HUES64 (cell line): ENCODE measurements around the gene TBC1D1.

ENCODE experiments used
- H3K27ac ChIP-seq: 2 replicates; pipeline ENCODE4 v1.7.0; 2013; ENCODE audit warnings: low read depth, low read length, inconsistent platforms
- H3K27me3 ChIP-seq: 2 replicates; pipeline ENCODE4 v1.6.1; 2013; ENCODE audit warnings: mild to moderate bottlenecking, low read length; ENCODE audit not compliant: insufficient read depth
- H3K36me3 ChIP-seq: 2 replicates; pipeline ENCODE4 v1.6.1; 2013; ENCODE audit warnings: mild to moderate bottlenecking, low read length; ENCODE audit not compliant: insufficient read depth
- H3K4me1 ChIP-seq: 2 replicates; pipeline ENCODE4 v1.6.1; 2013; ENCODE audit warnings: mild to moderate bottlenecking, low read length, moderate library complexity; ENCODE audit not compliant: insufficient read depth
- H3K4me3 ChIP-seq: 2 replicates; pipeline ENCODE4 v1.5.1; 2013; ENCODE audit warnings: mild to moderate bottlenecking, low read length, moderate library complexity
- H3K9ac ChIP-seq: 2 replicates; pipeline ENCODE4 v1.6.1; 2013; ENCODE audit warnings: mild to moderate bottlenecking, low read depth, low read length
- H3K9me3 ChIP-seq: 2 replicates; pipeline ENCODE4 v1.6.1; 2013; ENCODE audit warnings: low read depth, low read length; ENCODE audit not compliant: insufficient read depth
- WGBS: fragments of 150-250, 120-280 bp; methylation state at CpG from one replicate; pipeline ENCODE4 v1.1.7; 2013; ENCODE audit warnings: missing lambda C conversion rate; 5-methylcytosine and 5-hydroxymethylcytosine counted together

Gene TBC1D1

GRCh38 chr4:37998226-37998625 is 107.3 kb downstream of the TBC1D1 start:
- peaks cover 40% of the 10 kb centered on the region for H3K4me1 ChIP-seq
- no peak overlapping the region for H3K27ac ChIP-seq
- H3K9me3 ChIP-seq, result no peaks in the 10 kb centered on the region
- H3K9ac ChIP-seq, result no peak overlapping the region
- WGBS, result 70% methylated on average over 9 of the region's 9 CpGs
- no peak overlapping the region for H3K4me3 ChIP-seq
- no peaks in the 10 kb centered on the region for H3K27me3 ChIP-seq
- H3K36me3 ChIP-seq, result no peaks in the 10 kb centered on the region

- Histone ChIP-seq H3K27ac (no peak overlapping the region), H3K4me1 (peaks cover 43% of the 10 kb centered on the region), H3K27me3 (no peaks in the 10 kb centered on the region), H3K36me3 (no peaks in the 10 kb centered on the region), H3K9ac (no peak overlapping the region), H3K4me3 (no peak overlapping the region), H3K9me3 (no peaks in the 10 kb centered on the region)
- WGBS, result 94% methylated on average over 10 of the region's 12 CpGs
Observed at GRCh38 chr4:37999000-37999716, 108.3 kb downstream of the TBC1D1 start.

- H3K36me3 ChIP-seq, result no peaks in the 10 kb centered on the region
- peaks cover 43% of the 10 kb centered on the region for H3K4me1 ChIP-seq
- H3K27me3 ChIP-seq, result no peaks in the 10 kb centered on the region
- WGBS, result 95% methylated on average over 2 of the region's 3 CpGs
- H3K27ac ChIP-seq, result no peak overlapping the region
- H3K9me3 ChIP-seq, result no peaks in the 10 kb centered on the region
- H3K4me3 ChIP-seq, result no peak overlapping the region
- H3K9ac ChIP-seq, result no peak overlapping the region
Observed at GRCh38 chr4:37999965-38000364, 109.1 kb downstream of the TBC1D1 start.

- peaks cover 43% of the 10 kb centered on the region for H3K4me1 ChIP-seq
- no peaks in the 10 kb centered on the region for H3K9me3 ChIP-seq
- no peak overlapping the region for H3K4me3 ChIP-seq
- H3K27ac ChIP-seq, result peak overlapping the region; percentile 65
- 39% methylated on average over 3 of the region's 3 CpGs for WGBS
- H3K36me3 ChIP-seq, result no peaks in the 10 kb centered on the region
- H3K9ac ChIP-seq, result no peak overlapping the region
- no peaks in the 10 kb centered on the region for H3K27me3 ChIP-seq
Observed at GRCh38 chr4:38001927-38002326, 111.0 kb downstream of the TBC1D1 start.

GRCh38 chr4:38002451-38003071 is 111.7 kb downstream of the TBC1D1 start:
- 0 out of 2 replicates have a peak overlapping the region, but pooled peaks have one; percentile 6 for H3K9ac ChIP-seq

GRCh38 chr4:38003102-38003501 is 112.2 kb downstream of the TBC1D1 start:
- 92% methylated on average over 2 of the region's 3 CpGs for WGBS
- peak overlapping the region; percentile 61 for H3K27ac ChIP-seq

More at GRCh38 chr4:38002451-38003071, 111.7 kb downstream of the TBC1D1 start:
- no peaks in the 10 kb centered on the region for H3K36me3 ChIP-seq
- H3K4me1 ChIP-seq, result peaks cover 43% of the 10 kb centered on the region
- peak overlapping the region; percentile 61 for H3K27ac ChIP-seq
- 79% methylated on average over 3 of the region's 3 CpGs for WGBS
- no peaks in the 10 kb centered on the region for H3K27me3 ChIP-seq
- no peak overlapping the region for H3K4me3 ChIP-seq
- no peaks in the 10 kb centered on the region for H3K9me3 ChIP-seq

GRCh38 chr4:38003628-38004027 is 112.7 kb downstream of the TBC1D1 start:
- Histone ChIP-seq H3K9ac (no peak overlapping the region), H3K27ac (peak overlapping the region; percentile 61; the same call in 1 of the 2 replicates), H3K36me3 (no peaks in the 10 kb centered on the region), H3K4me3 (no peak overlapping the region), H3K4me1 (peaks cover 49% of the 10 kb centered on the region), H3K27me3 (no peaks in the 10 kb centered on the region), H3K9me3 (no peaks in the 10 kb centered on the region)
- 94% methylated on average over 1 of the region's 1 CpG for WGBS

More at GRCh38 chr4:38003102-38003501, 112.2 kb downstream of the TBC1D1 start:
- Histone ChIP-seq H3K27me3 (no peaks in the 10 kb centered on the region), H3K9ac (0 out of 2 replicates have a peak overlapping the region, but pooled peaks have one; percentile 6), H3K4me3 (no peak overlapping the region), H3K4me1 (peaks cover 44% of the 10 kb centered on the region), H3K36me3 (no peaks in the 10 kb centered on the region), H3K9me3 (no peaks in the 10 kb centered on the region)

- Histone ChIP-seq H3K4me1 (peaks cover 49% of the 10 kb centered on the region), H3K9ac (no peak overlapping the region)
Observed at GRCh38 chr4:38004062-38004461, 113.2 kb downstream of the TBC1D1 start.

GRCh38 chr4:38004887-38005286 is 114.0 kb downstream of the TBC1D1 start:
- Histone ChIP-seq H3K36me3 (no peaks in the 10 kb centered on the region), H3K9ac (no peak overlapping the region), H3K9me3 (no peaks in the 10 kb centered on the region), H3K4me3 (no peak overlapping the region), H3K4me1 (peaks cover 49% of the 10 kb centered on the region), H3K27ac (no peak overlapping the region), H3K27me3 (no peaks in the 10 kb centered on the region)
- 77% methylated on average over 4 of the region's 6 CpGs for WGBS

More at GRCh38 chr4:38004062-38004461, 113.2 kb downstream of the TBC1D1 start:
- no peak overlapping the region for H3K4me3 ChIP-seq
- no peak overlapping the region for H3K27ac ChIP-seq
- H3K9me3 ChIP-seq, result no peaks in the 10 kb centered on the region
- 86% methylated on average over 3 of the region's 3 CpGs for WGBS
- no peaks in the 10 kb centered on the region for H3K36me3 ChIP-seq
- no peaks in the 10 kb centered on the region for H3K27me3 ChIP-seq

- no peaks in the 10 kb centered on the region for H3K27me3 ChIP-seq
- H3K4me3 ChIP-seq, result no peak overlapping the region
- 94% methylated on average over 3 of the region's 3 CpGs for WGBS
- no peak overlapping the region for H3K27ac ChIP-seq
- H3K9ac ChIP-seq, result no peak overlapping the region
- no peaks in the 10 kb centered on the region for H3K36me3 ChIP-seq
- H3K4me1 ChIP-seq, result peaks cover 49% of the 10 kb centered on the region
- H3K9me3 ChIP-seq, result no peaks in the 10 kb centered on the region
Observed at GRCh38 chr4:38005637-38006036, 114.8 kb downstream of the TBC1D1 start.

GRCh38 chr4:38007645-38008044 is 116.8 kb downstream of the TBC1D1 start:
- no peaks in the 10 kb centered on the region for H3K9me3 ChIP-seq
- no peak overlapping the region for H3K27ac ChIP-seq
- H3K4me1 ChIP-seq, result peaks cover 33% of the 10 kb centered on the region
- H3K9ac ChIP-seq, result no peak overlapping the region
- H3K27me3 ChIP-seq, result no peaks in the 10 kb centered on the region
- WGBS, result 74% methylated on average over 5 of the region's 5 CpGs
- no peaks in the 10 kb centered on the region for H3K36me3 ChIP-seq
- no peak overlapping the region for H3K4me3 ChIP-seq
